Choroid plexus epithelial cell (primary cell): Measurements from ENCODE around the gene VGLL4.

Source experiments
- DNase-seq: peaks from one replicate; pipeline ENCODE4 v3.0.0-alpha.2; 2010; ENCODE audit warnings: low read depth
- H3K4me3 ChIP-seq: 2 replicates; pipeline ENCODE4 v1.5.1; 2011; ENCODE audit warnings: low read depth, mild to moderate bottlenecking, control low read depth, low read length, moderate library complexity
- TF ChIP-seq, protein P1 (sequence below): conservative IDR thresholded peaks from 2 replicates; pipeline ENCODE4 v1.5.1; 2011; ENCODE audit warnings: low read depth, mild to moderate bottlenecking, control low read depth, inconsistent platforms, low read length, moderate library complexity

Gene VGLL4

DNA sequence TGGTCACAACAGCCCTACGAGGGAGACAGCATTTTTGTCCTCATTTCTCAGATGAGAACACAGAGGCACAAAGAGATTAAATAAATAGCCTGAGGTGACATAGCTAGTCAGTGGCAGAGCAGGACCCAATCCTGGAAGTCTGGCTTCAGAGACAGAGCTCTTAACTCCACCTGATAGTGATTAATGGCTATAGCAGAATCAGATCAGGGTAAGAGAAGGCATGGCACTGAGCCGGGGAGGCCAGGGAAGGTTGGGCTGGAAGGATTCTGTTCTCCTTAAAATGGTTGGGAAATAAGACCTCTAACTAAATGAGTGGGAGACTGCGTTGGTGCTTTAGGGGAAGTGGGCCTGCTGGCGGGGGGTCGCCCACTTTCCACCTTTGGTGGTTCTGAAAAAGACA lies 104.5 kb downstream of the VGLL4 start:
- no peak overlapping the region for H3K4me3 ChIP-seq
- no peak for DNase-seq
- TF ChIP-seq, protein P1, sequence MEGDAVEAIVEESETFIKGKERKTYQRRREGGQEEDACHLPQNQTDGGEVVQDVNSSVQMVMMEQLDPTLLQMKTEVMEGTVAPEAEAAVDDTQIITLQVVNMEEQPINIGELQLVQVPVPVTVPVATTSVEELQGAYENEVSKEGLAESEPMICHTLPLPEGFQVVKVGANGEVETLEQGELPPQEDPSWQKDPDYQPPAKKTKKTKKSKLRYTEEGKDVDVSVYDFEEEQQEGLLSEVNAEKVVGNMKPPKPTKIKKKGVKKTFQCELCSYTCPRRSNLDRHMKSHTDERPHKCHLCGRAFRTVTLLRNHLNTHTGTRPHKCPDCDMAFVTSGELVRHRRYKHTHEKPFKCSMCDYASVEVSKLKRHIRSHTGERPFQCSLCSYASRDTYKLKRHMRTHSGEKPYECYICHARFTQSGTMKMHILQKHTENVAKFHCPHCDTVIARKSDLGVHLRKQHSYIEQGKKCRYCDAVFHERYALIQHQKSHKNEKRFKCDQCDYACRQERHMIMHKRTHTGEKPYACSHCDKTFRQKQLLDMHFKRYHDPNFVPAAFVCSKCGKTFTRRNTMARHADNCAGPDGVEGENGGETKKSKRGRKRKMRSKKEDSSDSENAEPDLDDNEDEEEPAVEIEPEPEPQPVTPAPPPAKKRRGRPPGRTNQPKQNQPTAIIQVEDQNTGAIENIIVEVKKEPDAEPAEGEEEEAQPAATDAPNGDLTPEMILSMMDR, result no peak

DNA sequence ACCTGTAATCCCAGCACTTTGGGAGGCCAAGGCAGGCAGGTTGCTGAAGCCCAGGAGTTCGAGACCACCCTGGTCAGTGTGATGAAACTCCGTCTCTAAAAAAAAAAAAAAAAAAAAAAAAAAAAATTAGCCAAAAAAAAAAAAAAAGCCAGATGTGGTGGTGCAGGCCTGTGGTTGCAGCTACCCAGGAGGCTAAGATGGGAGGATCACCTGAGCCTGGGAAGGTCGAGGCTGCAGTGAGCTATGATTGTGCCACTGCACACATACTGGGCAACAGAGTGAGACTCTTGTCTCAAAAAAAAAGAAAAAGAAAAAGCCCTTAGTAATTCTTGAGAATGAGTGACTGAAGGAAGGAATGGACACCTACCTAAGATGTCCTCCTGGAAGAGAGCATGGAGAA lies 105.1 kb downstream of the VGLL4 start:
- TF ChIP-seq, protein P1, result no peak
- H3K4me3 ChIP-seq, result no peak overlapping the region
- DNase-seq, result no peak

DNA sequence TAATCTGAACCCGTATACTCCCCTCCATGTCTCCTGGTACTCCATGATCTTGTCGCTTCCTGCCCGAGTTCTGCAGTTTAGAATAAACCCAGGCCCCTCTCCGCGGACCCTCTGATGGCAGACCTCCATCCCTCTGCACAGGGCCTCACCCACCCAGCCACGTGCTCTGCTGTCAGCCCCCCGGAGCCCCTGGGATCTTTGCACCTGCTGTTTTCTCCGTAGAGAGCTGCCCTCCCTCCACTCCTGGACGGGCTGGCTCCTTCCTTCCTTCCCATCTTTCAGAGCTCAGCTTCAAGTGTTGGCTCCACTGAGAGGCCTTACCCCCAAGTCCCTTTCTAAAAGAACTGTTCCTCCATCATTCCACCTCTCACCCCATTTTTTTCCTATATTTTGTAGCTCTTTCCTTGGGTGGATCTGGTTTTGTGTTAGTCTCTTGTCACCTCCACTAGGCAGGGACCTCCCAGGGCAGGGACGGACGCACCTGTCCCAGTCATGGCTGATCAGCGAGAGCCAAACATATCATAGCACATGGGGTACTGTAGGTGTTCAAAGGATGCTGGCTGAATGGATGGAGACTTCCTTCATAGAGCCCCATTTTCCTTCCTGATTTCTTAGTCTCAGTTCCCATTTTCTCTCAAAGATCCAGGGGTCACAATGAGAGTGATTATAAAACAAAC lies 106.6 kb downstream of the VGLL4 start:
- no peak for DNase-seq
- no peak overlapping the region for H3K4me3 ChIP-seq
- TF ChIP-seq, protein P1, result no peak

DNA sequence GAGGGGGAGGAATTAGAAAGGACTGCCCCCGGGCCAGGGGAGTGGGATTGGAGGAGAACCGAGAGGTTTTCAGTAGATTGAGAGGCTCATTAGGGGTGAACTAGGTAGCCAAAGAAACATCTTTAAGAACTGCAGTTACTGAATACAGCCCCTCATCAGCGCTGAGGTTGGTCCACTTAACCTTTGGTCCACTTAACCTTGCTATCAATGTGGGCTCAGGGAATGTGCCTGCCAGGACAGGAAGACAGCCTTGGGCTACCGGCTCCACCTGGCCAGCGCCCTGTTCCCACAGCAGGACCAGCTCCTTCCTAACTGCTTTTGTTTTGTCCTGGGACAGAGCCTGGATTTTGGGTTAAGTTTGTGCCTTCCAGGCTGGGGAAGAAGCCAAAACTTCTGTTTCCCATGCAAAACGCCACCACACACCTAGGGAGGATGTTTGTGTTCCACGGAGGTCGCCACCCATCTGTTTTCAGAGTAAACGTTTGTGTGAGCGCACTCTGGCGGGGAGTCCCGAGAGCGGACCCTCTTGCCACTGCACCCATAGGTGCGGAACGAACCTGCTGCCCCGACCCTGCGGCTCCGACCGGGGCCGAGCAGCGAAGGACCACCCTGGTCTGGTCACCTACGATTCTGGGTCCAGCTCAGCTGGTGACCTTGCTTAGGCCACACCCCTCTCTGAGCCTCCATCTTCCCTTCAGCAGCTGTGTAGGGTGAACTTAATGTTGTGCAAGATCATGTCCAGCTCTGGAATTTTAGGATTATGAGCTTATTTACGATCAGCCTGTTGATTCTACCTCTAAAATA lies 107.4 kb downstream of the VGLL4 start:
- DNase-seq, result no peak
- no peak overlapping the region for H3K4me3 ChIP-seq
- TF ChIP-seq, protein P1, result no peak

DNA sequence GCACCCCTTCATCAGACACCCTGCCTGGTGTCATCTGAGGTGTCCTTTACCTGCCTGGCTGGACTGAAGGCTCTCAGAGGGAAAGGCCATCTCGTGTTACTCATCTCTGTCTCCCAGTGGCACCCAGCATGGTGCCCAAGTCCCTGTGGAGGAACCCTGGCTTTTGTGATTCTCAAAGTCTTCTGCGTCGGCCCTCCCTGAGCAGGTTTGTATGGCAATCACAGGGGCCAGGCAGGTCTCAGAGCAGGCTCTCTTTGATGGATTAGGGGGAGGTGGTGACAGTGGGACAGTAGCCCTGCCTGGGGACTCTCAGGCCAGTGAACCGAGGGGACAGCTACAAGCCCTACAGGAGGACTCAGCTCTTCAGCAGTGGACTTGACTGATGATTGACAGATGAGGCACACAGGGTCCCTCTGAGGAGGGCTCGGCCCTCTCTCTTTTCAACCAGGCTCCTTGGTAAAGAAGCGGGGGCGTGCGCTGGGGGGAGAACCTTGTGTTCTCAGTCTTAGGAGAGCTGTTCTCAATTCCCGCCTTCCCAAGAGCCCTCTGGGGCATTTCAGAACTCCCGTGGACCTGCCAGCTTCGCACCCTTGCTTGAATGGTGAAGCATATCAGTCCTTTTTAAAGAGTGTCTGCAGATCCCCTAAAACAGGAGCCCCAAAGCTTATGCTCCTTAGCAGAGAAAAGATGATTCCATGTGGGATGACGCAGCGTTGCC lies 108.3 kb downstream of the VGLL4 start:
- no peak overlapping the region for H3K4me3 ChIP-seq
- no peak for DNase-seq
- TF ChIP-seq, protein P1, result no peak

DNA sequence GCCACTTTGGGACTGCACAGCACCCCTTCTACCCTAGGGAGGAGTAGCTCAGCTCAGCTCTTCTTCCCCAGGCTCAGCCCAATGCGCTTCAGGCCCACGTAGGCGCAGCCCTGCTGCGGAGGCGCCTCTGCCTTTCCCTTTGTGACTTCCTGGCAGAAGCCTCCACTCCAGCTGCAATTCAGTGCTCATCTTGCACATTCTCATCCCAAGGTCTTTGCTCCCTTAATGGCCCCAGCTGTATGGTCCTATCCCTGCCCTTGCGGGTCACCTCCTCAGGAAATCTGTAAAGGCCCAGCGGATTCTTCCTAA lies 109.0 kb downstream of the VGLL4 start:
- no peak for DNase-seq
- TF ChIP-seq, protein P1, result no peak
- no peak overlapping the region for H3K4me3 ChIP-seq
